Lung (tissue), 12 donors: Measurements from ENCODE around the gene PCOLCE2. TPM values are rescaled to one million over a fixed set of nuclear protein-coding genes. Genes with fewer than 3 reads are reported as not detected.

Experiments used
- ATAC-seq: fragments of 200-7000 bp; cut with Tn5 transposase; one replicate; pipeline ENCODE4 v1.9.1; 2020; ENCODE audit warnings: moderate number of reproducible peaks; ENCODE audit not compliant: insufficient read depth, low FRiP score
- DNase-seq, 3 donors: peaks; one replicate each; pipeline ENCODE4 v3.0.0-alpha.2; 2013 to 2017
- H3K27ac ChIP-seq, 2 donors: one replicate each; pipeline ENCODE4 v1.5.1; 2013; ENCODE audit warnings: mild to moderate bottlenecking in 2 of 2, moderate library complexity in 2 of 2, control low read depth in 1 of 2, inconsistent platforms in 1 of 2, low read depth in 1 of 2, low read length in 1 of 2
- H3K27me3 ChIP-seq, 3 donors: one replicate each; pipeline ENCODE4 v1.5.1; 2013; ENCODE audit warnings: low read length in 2 of 3; ENCODE audit not compliant: control insufficient read depth in 3 of 3, insufficient read depth in 3 of 3
- H3K36me3 ChIP-seq, 4 donors: one replicate each; pipeline ENCODE4 v1.5.1; 2013; ENCODE audit warnings: low read length in 4 of 4, mild to moderate bottlenecking in 1 of 4, moderate library complexity in 1 of 4; ENCODE audit not compliant: control insufficient read depth in 4 of 4, insufficient read depth in 4 of 4
- H3K4me1 ChIP-seq, 5 donors: one replicate each; pipeline ENCODE4 v1.5.1; 2013; ENCODE audit warnings: low read length in 5 of 5, mild to moderate bottlenecking in 2 of 5, moderate library complexity in 1 of 5; ENCODE audit not compliant: control insufficient read depth in 5 of 5, insufficient read depth in 5 of 5
- H3K4me3 ChIP-seq: one replicate; pipeline ENCODE4 v1.5.1; 2013; ENCODE audit warnings: mild to moderate bottlenecking, control low read depth, moderate library complexity
- H3K9ac ChIP-seq, 2 donors: one replicate each; pipeline ENCODE4 v1.5.1; 2013; ENCODE audit warnings: low read length in 2 of 2, control low read depth in 1 of 2; ENCODE audit not compliant: insufficient read depth in 1 of 2
- H3K9me3 ChIP-seq, 4 donors: one replicate each; pipeline ENCODE4 v1.5.1; 2013; ENCODE audit warnings: low read length in 3 of 4, mild to moderate bottlenecking in 1 of 4, moderate library complexity in 1 of 4; ENCODE audit not compliant: control insufficient read depth in 4 of 4, insufficient read depth in 3 of 4
- CTCF ChIP-seq: IDR thresholded peaks from 2 replicates; pipeline ENCODE4 v1.5.1; 2012; ENCODE audit warnings: mild to moderate bottlenecking; ENCODE audit errors: control extremely low read depth, extremely low read depth
- WGBS, 2 donors: extraction: QIAGEN DNeasy Blood & Tissue Kit; methylation state at CpG; one replicate each; pipeline ENCODE4 v1.1.7; 2013; 5-methylcytosine and 5-hydroxymethylcytosine counted together
- polyA plus RNA-seq, 2 donors: library from polyadenylated mRNA; stranded (reverse); fragments of 200-250 nt; gene quantifications; one replicate each; pipeline ENCODE4 v1.2.1, GENCODE V29; 2013
- total RNA-seq, 2 donors: library from RNA; depleted of rRNA in 1 of 2; stranded (reverse); fragments of >200 nt in 1 of 2; gene quantifications; one replicate each; pipeline ENCODE4 v1.2.1, GENCODE V29; 2014 to 2021
- donor health status: control.
- donor health status: control.
- donor health status: Bipolar disorder and iron deficiency.
- donor health status: healthy.
- donor health status: DM: yes; HTN: yes; CAD: no.

The PCOLCE2 gene
- total and polyA plus RNA-seq, 4 donors = 2.8 to 32.2 (median 15.6) TPM

DNA sequence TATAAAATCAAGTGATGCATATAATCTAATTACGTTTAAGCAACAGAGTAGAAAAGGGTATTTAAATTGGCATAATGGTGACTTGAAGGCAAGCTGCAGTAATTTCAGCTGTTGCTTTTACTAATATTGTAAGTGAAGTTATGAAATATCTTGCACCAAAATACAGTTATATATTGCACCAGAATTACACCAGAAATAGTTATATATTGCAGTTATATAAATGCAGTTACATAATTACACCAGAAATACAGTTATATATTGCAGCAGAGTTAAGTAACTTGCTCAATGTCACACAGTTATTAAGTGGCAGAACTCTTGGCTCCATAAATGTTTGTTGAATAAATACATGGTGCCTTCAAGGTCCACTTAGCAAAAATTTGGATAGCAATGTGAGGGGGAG, 51.4 kb downstream of the PCOLCE2 start:
- H3K9me3 ChIP-seq = no peaks in the 10 kb centered on the region
- H3K4me3 ChIP-seq = no peak overlapping the region
- WGBS, 2 donors = 52 to 84% methylated on average over 1 of the region's 1 CpG
- no peaks in the 10 kb centered on the region for H3K36me3 ChIP-seq
- H3K27me3 ChIP-seq = no peaks in the 10 kb centered on the region
- no peak overlapping the region for H3K9ac ChIP-seq
- ATAC-seq (no peak), DNase-seq (no peak)
- no peak overlapping the region for H3K27ac ChIP-seq
- no peak for TF ChIP-seq CTCF
- no peaks in the 10 kb centered on the region for H3K4me1 ChIP-seq

- DNase-seq = peak; percentile 81 to 86 (median 82)
- H3K9ac ChIP-seq = no peak overlapping the region
- no peaks in the 10 kb centered on the region for H3K9me3 ChIP-seq
- no peak overlapping the region for H3K4me3 ChIP-seq
- no peaks in the 10 kb centered on the region for H3K36me3 ChIP-seq
- no peaks in the 10 kb centered on the region for H3K27me3 ChIP-seq
- H3K27ac ChIP-seq = no peak overlapping the region
- H3K4me1 ChIP-seq = no peaks in the 10 kb centered on the region
- WGBS, 2 donors = 28 to 37% methylated on average over 9 of the region's 9 CpGs
- ATAC-seq = peak; percentile 94
- TF ChIP-seq CTCF = peak; percentile 59
These were observed 60.1 kb downstream of the PCOLCE2 start for GRCh38 chr3:142828703-142829305.

DNA sequence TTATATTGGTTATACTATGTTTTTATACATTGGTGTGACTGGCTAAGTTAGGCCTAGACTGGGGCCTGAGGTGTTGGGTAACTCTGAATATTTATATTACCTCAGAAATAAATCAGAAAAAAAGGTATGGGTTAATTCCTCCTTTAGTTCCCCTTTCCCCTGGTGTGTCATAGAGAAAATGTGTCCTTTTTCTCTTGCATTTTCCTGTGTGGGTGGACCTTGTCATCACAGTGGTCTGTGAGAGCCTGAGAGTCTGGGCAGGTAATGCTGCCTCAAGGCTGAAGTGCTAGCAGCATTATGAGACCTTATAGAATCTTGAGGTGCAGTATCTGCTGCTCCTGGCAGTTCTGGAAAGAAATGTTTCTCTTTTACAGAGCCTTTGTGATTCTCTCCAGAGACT, 69.7 kb downstream of the PCOLCE2 start:
- DNase-seq (no peak), ATAC-seq (no peak)
- Histone ChIP-seq H3K9ac (no peak overlapping the region), H3K36me3 (no peaks in the 10 kb centered on the region), H3K27ac (no peak overlapping the region), H3K4me1 (peaks cover 0 to 2% (median 0%) of the 10 kb centered on the region in 5 donors), H3K4me3 (no peak overlapping the region), H3K27me3 (no peaks in the 10 kb centered on the region), H3K9me3 (no peaks in the 10 kb centered on the region)
- no peak for TF ChIP-seq CTCF

DNA sequence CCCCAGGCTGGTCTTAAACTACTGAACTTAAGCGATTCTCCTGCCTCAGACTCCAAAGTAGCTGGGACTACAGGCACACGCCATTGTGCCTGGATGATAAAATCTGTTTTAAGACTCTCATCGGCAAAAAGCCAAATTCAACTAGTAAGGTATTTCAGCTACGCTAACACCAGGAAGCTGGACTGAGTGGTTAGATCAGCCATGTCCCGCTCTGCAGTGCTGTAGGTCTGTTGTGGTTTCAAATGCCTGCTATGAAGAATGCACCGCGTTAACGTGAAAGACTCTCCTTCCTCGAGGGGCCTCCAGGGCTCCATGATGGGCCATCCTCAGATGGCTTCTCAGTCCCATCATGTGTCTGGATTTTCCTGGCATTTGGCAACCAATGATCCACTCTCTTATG, 70.2 kb downstream of the PCOLCE2 start:
- DNase-seq (no peak), ATAC-seq (no peak)
- Histone ChIP-seq H3K9me3 (no peaks in the 10 kb centered on the region), H3K27ac (no peak overlapping the region), H3K27me3 (no peaks in the 10 kb centered on the region), H3K36me3 (no peaks in the 10 kb centered on the region), H3K4me3 (no peak overlapping the region), H3K9ac (no peak overlapping the region), H3K4me1 (peaks cover 0 to 2% (median 0%) of the 10 kb centered on the region in 5 donors)
- TF ChIP-seq CTCF = no peak
- 94 to 96% methylated on average over 9 of the region's 9 CpGs for whole genome bisulfite sequencing, 2 donors
